Hepatocyte (in vitro differentiated cells): ENCODE measurements around the gene ADGRL3.

ENCODE experiments used
- EZH2 ChIP-seq: fragments of 200-600 bp; sonication (generic); IDR thresholded peaks from 2 replicates; pipeline ENCODE4 v1.6.1; 2016; ENCODE audit warnings: antibody characterized with exemption, mild to moderate bottlenecking, borderline replicate concordance
- EZH2phosphoT487 ChIP-seq: fragments of 200-600 bp; sonication (generic); IDR thresholded peaks from one replicate; pipeline ENCODE4 v1.6.1; 2018; ENCODE audit warnings: antibody characterized with exemption, mild to moderate bottlenecking, low read depth, moderate library complexity; ENCODE audit not compliant: unreplicated experiment, severe bottlenecking
- TF ChIP-seq, protein P1 (sequence below): fragments of 200-600 bp; sonication (generic); IDR thresholded peaks from 2 replicates; pipeline ENCODE4 v1.5.1; 2016; ENCODE audit warnings: antibody characterized with exemption, mild to moderate bottlenecking; ENCODE audit not compliant: poor library complexity

DNA sequence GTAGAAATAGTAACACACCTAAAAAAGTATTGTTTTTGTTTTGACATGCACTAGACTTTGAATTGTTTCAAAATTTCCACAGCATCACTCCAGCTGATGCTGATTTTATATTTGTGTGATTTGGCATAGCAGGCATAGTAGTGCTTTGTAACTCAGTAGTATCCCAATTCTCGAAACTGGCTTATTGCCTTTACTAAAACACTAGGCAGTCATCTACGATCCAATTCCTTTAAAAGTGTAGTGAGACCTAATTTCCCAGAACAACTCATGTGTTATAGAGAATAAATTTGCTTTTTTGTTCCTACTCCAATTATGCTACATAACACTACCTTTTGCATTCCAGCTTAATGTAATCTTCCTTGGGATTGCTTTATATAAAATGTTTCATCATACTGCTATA, 797.7 kb downstream of the ADGRL3 start:
- TF ChIP-seq, protein P1, sequence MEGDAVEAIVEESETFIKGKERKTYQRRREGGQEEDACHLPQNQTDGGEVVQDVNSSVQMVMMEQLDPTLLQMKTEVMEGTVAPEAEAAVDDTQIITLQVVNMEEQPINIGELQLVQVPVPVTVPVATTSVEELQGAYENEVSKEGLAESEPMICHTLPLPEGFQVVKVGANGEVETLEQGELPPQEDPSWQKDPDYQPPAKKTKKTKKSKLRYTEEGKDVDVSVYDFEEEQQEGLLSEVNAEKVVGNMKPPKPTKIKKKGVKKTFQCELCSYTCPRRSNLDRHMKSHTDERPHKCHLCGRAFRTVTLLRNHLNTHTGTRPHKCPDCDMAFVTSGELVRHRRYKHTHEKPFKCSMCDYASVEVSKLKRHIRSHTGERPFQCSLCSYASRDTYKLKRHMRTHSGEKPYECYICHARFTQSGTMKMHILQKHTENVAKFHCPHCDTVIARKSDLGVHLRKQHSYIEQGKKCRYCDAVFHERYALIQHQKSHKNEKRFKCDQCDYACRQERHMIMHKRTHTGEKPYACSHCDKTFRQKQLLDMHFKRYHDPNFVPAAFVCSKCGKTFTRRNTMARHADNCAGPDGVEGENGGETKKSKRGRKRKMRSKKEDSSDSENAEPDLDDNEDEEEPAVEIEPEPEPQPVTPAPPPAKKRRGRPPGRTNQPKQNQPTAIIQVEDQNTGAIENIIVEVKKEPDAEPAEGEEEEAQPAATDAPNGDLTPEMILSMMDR, result no peak
- TF ChIP-seq EZH2, result no peak
- no peak for TF ChIP-seq EZH2phosphoT487
